Naive B cell (primary cell): Measurements from ENCODE around the gene WBP1L. TPM values are rescaled to one million over a fixed set of nuclear protein-coding genes. Genes with fewer than 3 reads are reported as not detected.
"Not testable (repeated sequence)": the region's sequence is repeated elsewhere in the genome, so short reads cannot be mapped to it uniquely, and the experiment has no call there.

ENCODE experiments used
- ATAC-seq, 2 donors: fragments of 150-1000 bp; cut with Tn5 transposase; 2 replicates each; pipeline ENCODE4 v1.10.0; 2021; ENCODE audit warnings: low read depth in 2 of 2, mild to moderate bottlenecking in 2 of 2, moderate library complexity in 2 of 2
- DNase-seq: peaks from one replicate; pipeline ENCODE4 v3.0.0; 2022
- H3K27ac Mint-ChIP-seq, 6 donors: one replicate each; pipeline ENCODE4 v1.8.0; 2020 to 2022; ENCODE audit warnings: mild to moderate bottlenecking in 6 of 6, mixed read lengths in 6 of 6, moderate library complexity in 5 of 6, inconsistent platforms in 2 of 6
- H3K27me3 Mint-ChIP-seq, 3 donors: one replicate each; pipeline ENCODE4 v1.8.0; 2021 to 2022; ENCODE audit warnings: mixed read lengths in 3 of 3, mild to moderate bottlenecking in 1 of 3
- H3K36me3 Mint-ChIP-seq, 2 donors: one replicate each; pipeline ENCODE4 v1.8.0; 2020 to 2022; ENCODE audit warnings: mixed read lengths in 2 of 2, inconsistent platforms in 1 of 2, mild to moderate bottlenecking in 1 of 2
- H3K4me1 Mint-ChIP-seq, 3 donors: one replicate each; pipeline ENCODE4 v1.8.0; 2020 to 2022; ENCODE audit warnings: mixed read lengths in 3 of 3, inconsistent platforms in 1 of 3, mild to moderate bottlenecking in 1 of 3, moderate library complexity in 1 of 3
- H3K4me3 Mint-ChIP-seq, 8 donors: one replicate each; pipeline ENCODE4 v1.8.0; 2020 to 2022; ENCODE audit warnings: mild to moderate bottlenecking in 8 of 8, mixed read lengths in 8 of 8, moderate library complexity in 8 of 8, inconsistent platforms in 2 of 8
- H3K9me3 Mint-ChIP-seq, 7 donors: one replicate each; pipeline ENCODE4 v1.8.0; 2020 to 2022; ENCODE audit warnings: mixed read lengths in 7 of 7, mild to moderate bottlenecking in 5 of 7, inconsistent platforms in 2 of 7, moderate library complexity in 1 of 7
- polyA plus RNA-seq, 6 donors: library from polyadenylated mRNA; unstranded; fragments of 300-500 nt; fragmentation: Illumina TruSeq; gene quantifications; one replicate each; pipeline ENCODE4 v1.2.3, GENCODE V29; 2021; ENCODE audit warnings: low read depth in 6 of 6

Gene WBP1L
- 10 to 100 TPM; 26.0 to 34.2 (median 29.7) TPM for polyA plus RNA-seq

DNA sequence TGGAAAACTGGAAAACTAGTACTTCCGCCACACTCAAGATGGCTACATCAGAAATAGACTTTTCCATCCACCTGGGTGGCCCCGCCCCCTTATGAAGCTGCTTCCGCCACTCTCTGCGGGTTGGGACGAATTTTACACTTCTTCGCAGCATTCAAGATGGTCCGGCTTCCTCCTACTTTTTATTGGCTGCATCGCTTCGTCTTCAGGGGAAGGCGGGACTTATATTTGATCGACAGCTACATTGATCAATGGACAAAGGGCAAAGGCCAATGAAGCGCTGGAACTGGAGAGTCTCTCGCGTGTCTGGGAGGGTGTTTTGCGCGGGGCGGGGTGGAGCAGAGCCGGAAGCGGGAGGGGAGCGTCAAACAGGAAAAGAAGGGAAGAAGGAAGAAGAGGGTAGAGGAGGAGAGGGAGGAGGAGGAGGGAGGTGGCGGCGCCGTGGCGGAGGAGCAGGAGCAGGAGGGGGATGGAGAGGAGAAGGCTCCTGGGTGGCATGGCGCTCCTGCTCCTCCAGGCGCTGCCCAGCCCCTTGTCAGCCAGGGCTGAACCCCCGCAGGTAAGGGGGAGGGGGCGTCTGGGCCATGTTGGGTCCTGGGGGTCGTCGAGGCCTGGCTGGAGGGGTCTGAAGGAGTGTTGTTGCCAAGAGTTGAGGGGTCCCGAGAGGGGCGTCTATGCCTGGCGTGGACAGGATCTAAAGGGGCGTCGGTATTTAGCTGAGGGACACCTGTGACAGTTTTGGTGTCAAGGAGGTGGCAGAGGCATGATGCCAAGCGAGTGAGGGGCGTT lies at the start of gene WBP1L:
Gene WBP1L (plus strand): TSS at position 361 of the 786 bp plus-strand sequence. CDS start 106 bp downstream, at position 467.
- Mint-ChIP-seq H3K4me3 (peak within 1 kb of the TSS; percentile 81 to 100 (median 96)), H3K9me3 (peaks cover 0 to 5% (median 0%) of the 10 kb centered on the region in 7 donors), H3K27me3 (no peaks in the 10 kb centered on the region), H3K36me3 (peaks cover 0 to 8% of the 10 kb centered on the region in 2 donors), H3K4me1 (peaks cover 35 to 52% (median 49%) of the 10 kb centered on the region in 3 donors), H3K27ac (peak within 1 kb of the TSS; percentile 88 to 97 (median 96))
- DNase-seq (peak; percentile 95), ATAC-seq (peak; percentile 96 to 97)

DNA sequence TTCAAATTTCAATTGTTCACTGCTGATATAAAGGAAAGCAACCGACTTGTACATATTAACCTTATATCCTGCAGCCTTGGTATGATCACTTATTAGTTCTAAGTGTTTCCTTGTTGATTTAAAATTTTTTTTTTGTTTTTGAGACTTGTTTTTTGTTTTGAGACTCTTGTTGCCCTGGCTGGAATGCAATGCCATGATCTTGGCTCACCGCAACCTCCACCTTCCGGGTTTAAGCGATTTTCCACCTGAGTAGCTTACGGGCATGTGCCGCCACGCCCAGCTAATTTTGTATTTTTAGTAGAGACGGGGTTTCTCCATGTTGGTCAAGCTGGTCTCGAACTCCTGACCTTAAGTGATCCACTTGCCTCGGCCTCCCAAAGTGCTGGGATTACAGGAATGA lies 48.3 kb upstream of the WBP1L start:
- ATAC-seq, H3K27me3 Mint-ChIP-seq, H3K4me3 Mint-ChIP-seq, H3K27ac Mint-ChIP-seq, H3K9me3 Mint-ChIP-seq, H3K4me1 Mint-ChIP-seq, DNase-seq: not testable (repeated sequence)
- H3K36me3 Mint-ChIP-seq: peaks cover 14 to 26% of the 10 kb centered on the region in 2 donors

- Mint-ChIP-seq H3K4me1 (no peaks in the 10 kb centered on the region), H3K27me3 (no peaks in the 10 kb centered on the region), H3K4me3 (no peak overlapping the region), H3K27ac (no peak overlapping the region), H3K9me3 (no peaks in the 10 kb centered on the region), H3K36me3 (peaks cover 14 to 26% of the 10 kb centered on the region in 2 donors)
- no peak for DNase-seq
- no peak for ATAC-seq
These were observed 47.0 kb upstream of the WBP1L start for GRCh38 chr10:102696736-102697135.

- ATAC-seq (no peak), DNase-seq (no peak)
- H3K4me1 Mint-ChIP-seq: no peaks in the 10 kb centered on the region
- no peak overlapping the region for H3K27ac Mint-ChIP-seq
- H3K4me3 Mint-ChIP-seq: no peak overlapping the region
- H3K27me3 Mint-ChIP-seq: no peaks in the 10 kb centered on the region
- H3K9me3 Mint-ChIP-seq: no peaks in the 10 kb centered on the region
- peaks cover 14 to 26% of the 10 kb centered on the region in 2 donors for H3K36me3 Mint-ChIP-seq
These were observed 44.9 kb upstream of the WBP1L start for GRCh38 chr10:102698894-102699293.

- no peak for ATAC-seq
- H3K27ac Mint-ChIP-seq: no peak overlapping the region
- no peak for DNase-seq
- peaks cover 14 to 25% of the 10 kb centered on the region in 2 donors for H3K36me3 Mint-ChIP-seq
- H3K4me1 Mint-ChIP-seq: peaks cover 0 to 12% (median 8%) of the 10 kb centered on the region in 3 donors
- H3K9me3 Mint-ChIP-seq: no peaks in the 10 kb centered on the region
- no peak overlapping the region for H3K4me3 Mint-ChIP-seq
- H3K27me3 Mint-ChIP-seq: no peaks in the 10 kb centered on the region
These were observed 42.5 kb upstream of the WBP1L start for GRCh38 chr10:102701272-102701671.

DNA sequence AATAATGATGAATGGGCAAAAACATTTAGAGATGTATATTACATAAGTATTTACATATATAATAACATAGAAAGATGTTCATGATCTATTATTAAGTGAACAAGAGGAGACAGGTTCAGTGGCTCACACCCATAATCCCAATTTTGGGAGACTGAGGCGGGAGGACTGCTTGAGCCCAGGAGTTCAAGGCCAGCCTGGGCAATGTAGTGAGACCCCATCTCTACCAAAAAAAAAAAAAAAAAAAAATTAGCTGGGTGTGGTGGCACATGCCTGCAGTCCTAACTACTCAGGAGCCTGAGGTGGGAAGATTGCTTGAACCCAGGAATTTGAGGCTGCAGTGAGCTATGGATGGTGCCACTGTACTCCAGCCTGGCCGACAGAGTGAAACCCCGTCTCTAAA lies 42.0 kb upstream of the WBP1L start:
- H3K27ac Mint-ChIP-seq: no peak overlapping the region
- H3K4me3 Mint-ChIP-seq: no peak overlapping the region
- H3K36me3 Mint-ChIP-seq: peaks cover 14 to 20% of the 10 kb centered on the region in 2 donors
- DNase-seq: no peak
- peaks cover 0 to 13% (median 8%) of the 10 kb centered on the region in 3 donors for H3K4me1 Mint-ChIP-seq
- H3K27me3 Mint-ChIP-seq: no peaks in the 10 kb centered on the region
- H3K9me3 Mint-ChIP-seq: no peaks in the 10 kb centered on the region
- ATAC-seq: no peak

- no peak for ATAC-seq
- Mint-ChIP-seq H3K4me3 (no peak overlapping the region), H3K36me3 (peaks cover 12 to 14% of the 10 kb centered on the region in 2 donors), H3K27ac (no peak overlapping the region), H3K4me1 (peaks cover 0 to 13% (median 8%) of the 10 kb centered on the region in 3 donors), H3K9me3 (no peaks in the 10 kb centered on the region), H3K27me3 (no peaks in the 10 kb centered on the region)
- no peak for DNase-seq
These were observed 41.0 kb upstream of the WBP1L start for GRCh38 chr10:102702742-102703141.

- Mint-ChIP-seq H3K36me3 (no peaks in the 10 kb centered on the region), H3K27ac (peak overlapping the region in 1 of 6 donors; percentile 86), H3K27me3 (no peaks in the 10 kb centered on the region), H3K4me1 (peaks cover 0 to 13% (median 8%) of the 10 kb centered on the region in 3 donors), H3K4me3 (no peak overlapping the region), H3K9me3 (no peaks in the 10 kb centered on the region)
- DNase-seq: no peak
- no peak for ATAC-seq
These were observed 38.8 kb upstream of the WBP1L start for GRCh38 chr10:102704915-102705314.

GRCh38 chr10:102705531-102705930 lies 38.2 kb upstream of the WBP1L start:
- H3K36me3 Mint-ChIP-seq: no peaks in the 10 kb centered on the region
- DNase-seq (no peak), ATAC-seq (no peak)
- no peaks in the 10 kb centered on the region for H3K27me3 Mint-ChIP-seq
- H3K27ac Mint-ChIP-seq: peak overlapping the region in 2 of 6 donors; percentile 5 to 86
- no peak overlapping the region for H3K4me3 Mint-ChIP-seq
- H3K4me1 Mint-ChIP-seq: peaks cover 0 to 13% (median 12%) of the 10 kb centered on the region in 3 donors
- H3K9me3 Mint-ChIP-seq: no peaks in the 10 kb centered on the region

- Mint-ChIP-seq H3K27me3 (no peaks in the 10 kb centered on the region), H3K27ac (peak overlapping the region in 1 of 6 donors; percentile 15), H3K36me3 (no peaks in the 10 kb centered on the region), H3K4me1 (peaks cover 23 to 31% (median 23%) of the 10 kb centered on the region in 3 donors), H3K9me3 (no peaks in the 10 kb centered on the region), H3K4me3 (peak overlapping the region in 1 of 8 donors; percentile 53)
- no peak for ATAC-seq
- DNase-seq: no peak
These were observed 33.1 kb upstream of the WBP1L start for GRCh38 chr10:102710609-102711008.

DNA sequence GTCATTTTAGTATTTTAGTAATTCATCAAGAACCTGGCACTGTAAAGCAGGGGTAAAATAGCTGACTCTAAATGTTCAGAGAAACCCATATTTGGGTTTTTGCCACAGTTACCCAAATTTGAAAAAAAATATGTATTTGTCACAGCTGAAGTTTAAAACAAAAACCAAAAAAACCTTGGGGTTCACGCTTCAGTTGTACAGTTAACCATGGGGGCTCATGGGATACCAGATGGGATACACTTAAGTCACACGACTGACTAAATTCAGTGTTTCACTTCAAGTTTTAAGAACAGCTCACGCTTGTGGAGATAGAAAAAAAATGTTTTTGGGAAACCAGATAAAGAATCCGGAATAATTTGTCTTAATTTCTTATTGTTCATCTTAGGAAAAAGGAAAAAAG lies 31.7 kb upstream of the WBP1L start:
- DNase-seq: no peak

DNA sequence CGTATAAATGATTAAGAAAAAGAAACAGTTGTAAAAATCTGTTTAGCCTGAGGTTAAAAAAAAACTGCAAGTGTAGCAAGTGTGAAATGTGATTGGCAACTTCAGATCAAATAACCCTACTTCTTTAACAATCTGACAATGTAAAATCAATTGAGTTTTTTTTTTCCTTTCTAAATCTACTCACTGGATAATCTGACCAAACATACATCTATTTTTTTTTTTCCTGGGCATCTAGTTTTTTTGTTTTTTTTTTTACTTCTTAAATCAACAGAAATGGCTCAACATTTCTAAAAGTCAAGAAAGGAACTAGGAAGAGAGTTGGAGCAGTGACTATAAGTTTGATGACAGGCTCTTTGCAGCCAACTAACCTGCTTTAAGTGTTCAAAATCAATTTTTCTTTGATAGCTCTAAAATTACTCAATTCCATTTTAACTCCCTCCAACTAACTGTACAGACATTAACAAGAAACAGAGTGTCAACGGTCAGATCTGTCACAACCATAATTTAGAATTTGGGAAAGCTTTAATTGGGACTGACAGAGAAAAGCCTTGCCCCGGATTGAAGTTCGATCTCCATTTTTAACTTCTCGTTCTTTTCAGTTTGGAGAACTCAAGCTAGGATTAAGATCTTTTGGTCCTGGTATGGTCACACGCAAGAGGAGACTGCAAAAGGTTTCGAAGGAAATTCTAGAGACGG lies 30.8 kb upstream of the WBP1L start:
- Mint-ChIP-seq H3K27me3 (no peaks in the 10 kb centered on the region), H3K4me1 (peaks cover 23 to 36% (median 32%) of the 10 kb centered on the region in 3 donors), H3K27ac (peak overlapping the region; percentile 29 to 98 (median 93)), H3K9me3 (no peaks in the 10 kb centered on the region), H3K36me3 (peaks cover 0 to 4% of the 10 kb centered on the region in 2 donors), H3K4me3 (peak overlapping the region; percentile 88 to 99 (median 96))
- DNase-seq (no peak), ATAC-seq (no peak)

More for the DNA sequence above, 31.7 kb upstream of the WBP1L start:
- Mint-ChIP-seq H3K27ac (peak overlapping the region in 1 of 6 donors; percentile 42), H3K4me1 (peaks cover 23 to 32% (median 27%) of the 10 kb centered on the region in 3 donors), H3K4me3 (peak overlapping the region in 3 of 8 donors; percentile 32 to 96 (median 94)), H3K9me3 (no peaks in the 10 kb centered on the region), H3K36me3 (no peaks in the 10 kb centered on the region), H3K27me3 (no peaks in the 10 kb centered on the region)
- no peak for ATAC-seq

- H3K4me1 Mint-ChIP-seq: peaks cover 23 to 38% (median 33%) of the 10 kb centered on the region in 3 donors
- H3K4me3 Mint-ChIP-seq: peak overlapping the region; percentile 88 to 99 (median 96)
- H3K27me3 Mint-ChIP-seq: no peaks in the 10 kb centered on the region
- no peaks in the 10 kb centered on the region for H3K9me3 Mint-ChIP-seq
- no peak for DNase-seq
- peak overlapping the region; percentile 91 to 98 (median 95) for H3K27ac Mint-ChIP-seq
- H3K36me3 Mint-ChIP-seq: peaks cover 0 to 4% of the 10 kb centered on the region in 2 donors
- peak; percentile 68 for ATAC-seq
These were observed 30.3 kb upstream of the WBP1L start for GRCh38 chr10:102713539-102713813.
